ENCODE data around the gene CTNND1.
A peak's percentile ranks its signal among the peaks of the same experiment; 100 is the strongest.

The CTNND1 gene

GRCh38 chr11:57771365-57771764 lies 9.8 kb downstream of the CTNND1 start:
- ATAC-seq (replicated peaks) (no peak), DNase-seq (no peak)
- no peak overlapping the region for H3K27ac Mint-ChIP-seq
- no peak overlapping the region for H3K4me3 Mint-ChIP-seq
- no peaks in the 10 kb centered on the region for H3K36me3 Mint-ChIP-seq (ENCODE audit: insufficient read depth)
- H3K4me1 Mint-ChIP-seq (ENCODE audit: low read depth in 2 of 2), result peaks cover 0 to 7% of the 10 kb centered on the region in 2 donors
- no peaks in the 10 kb centered on the region for H3K27me3 Mint-ChIP-seq
- H3K9me3 Mint-ChIP-seq, result no peaks in the 10 kb centered on the region

- peaks cover 6 to 7% of the 10 kb centered on the region in 2 donors for H3K4me1 Mint-ChIP-seq (ENCODE audit: low read depth in 2 of 2)
- no peaks in the 10 kb centered on the region for H3K27me3 Mint-ChIP-seq
- H3K4me3 Mint-ChIP-seq, result no peak overlapping the region
- H3K27ac Mint-ChIP-seq, result no peak overlapping the region
- ATAC-seq (replicated peaks) (no peak), DNase-seq (no peak)
- H3K36me3 Mint-ChIP-seq (ENCODE audit: insufficient read depth), result no peaks in the 10 kb centered on the region
- no peaks in the 10 kb centered on the region for H3K9me3 Mint-ChIP-seq
These were observed 11.0 kb downstream of the CTNND1 start for GRCh38 chr11:57772562-57772961.

- no peak for DNase-seq
- no peak for ATAC-seq (replicated peaks)
- H3K36me3 Mint-ChIP-seq (ENCODE audit: insufficient read depth), result no peaks in the 10 kb centered on the region
- H3K27ac Mint-ChIP-seq, result no peak overlapping the region
- no peaks in the 10 kb centered on the region for H3K9me3 Mint-ChIP-seq
- H3K4me1 Mint-ChIP-seq (ENCODE audit: low read depth in 2 of 2), result peaks cover 6 to 7% of the 10 kb centered on the region in 2 donors
- H3K4me3 Mint-ChIP-seq, result no peak overlapping the region
- H3K27me3 Mint-ChIP-seq, result no peaks in the 10 kb centered on the region
These were observed 11.5 kb downstream of the CTNND1 start for GRCh38 chr11:57773026-57773598.

- no peaks in the 10 kb centered on the region for H3K27me3 Mint-ChIP-seq
- no peaks in the 10 kb centered on the region for H3K9me3 Mint-ChIP-seq
- no peaks in the 10 kb centered on the region for H3K36me3 Mint-ChIP-seq (ENCODE audit: insufficient read depth)
- no peak for ATAC-seq (replicated peaks)
- peaks cover 6 to 7% of the 10 kb centered on the region in 2 donors for H3K4me1 Mint-ChIP-seq (ENCODE audit: low read depth in 2 of 2)
- no peak for DNase-seq
- H3K4me3 Mint-ChIP-seq, result no peak overlapping the region
- H3K27ac Mint-ChIP-seq, result no peak overlapping the region
These were observed 13.9 kb downstream of the CTNND1 start for GRCh38 chr11:57775491-57775890.

GRCh38 chr11:57776031-57776521 lies 14.5 kb downstream of the CTNND1 start:
- no peak overlapping the region for H3K4me3 Mint-ChIP-seq
- no peak overlapping the region for H3K27ac Mint-ChIP-seq
- H3K4me1 Mint-ChIP-seq (ENCODE audit: low read depth in 2 of 2), result peaks cover 6 to 7% of the 10 kb centered on the region in 2 donors
- H3K27me3 Mint-ChIP-seq, result no peaks in the 10 kb centered on the region
- no peaks in the 10 kb centered on the region for H3K9me3 Mint-ChIP-seq
- no peak for DNase-seq
- no peak for ATAC-seq (replicated peaks)
- no peaks in the 10 kb centered on the region for H3K36me3 Mint-ChIP-seq (ENCODE audit: insufficient read depth)

GRCh38 chr11:57776577-57777210 lies 15.1 kb downstream of the CTNND1 start:
- Mint-ChIP-seq H3K4me1 (ENCODE audit: low read depth in 2 of 2) (peaks cover 6 to 7% of the 10 kb centered on the region in 2 donors), H3K27ac (peak overlapping the region in 1 of 2 donors; percentile 44), H3K36me3 (ENCODE audit: insufficient read depth) (no peaks in the 10 kb centered on the region), H3K9me3 (no peaks in the 10 kb centered on the region), H3K4me3 (no peak overlapping the region), H3K27me3 (no peaks in the 10 kb centered on the region)
- no peak for ATAC-seq (replicated peaks)
- no peak for DNase-seq

- H3K4me3 Mint-ChIP-seq, result no peak overlapping the region
- ATAC-seq (replicated peaks), result no peak
- H3K27ac Mint-ChIP-seq, result no peak overlapping the region
These were observed 16.3 kb downstream of the CTNND1 start for GRCh38 chr11:57777969-57778317.

GRCh38 chr11:57778318-57779037 lies 16.9 kb downstream of the CTNND1 start:
- DNase-seq, result no peak

More at GRCh38 chr11:57777969-57778317, 16.3 kb downstream of the CTNND1 start:
- Mint-ChIP-seq H3K9me3 (no peaks in the 10 kb centered on the region), H3K36me3 (ENCODE audit: insufficient read depth) (no peaks in the 10 kb centered on the region), H3K4me1 (ENCODE audit: low read depth in 2 of 2) (peaks cover 6 to 7% of the 10 kb centered on the region in 2 donors), H3K27me3 (no peaks in the 10 kb centered on the region)
- no peak for DNase-seq

GRCh38 chr11:57779276-57779675 lies 17.7 kb downstream of the CTNND1 start:
- Mint-ChIP-seq H3K9me3 (no peaks in the 10 kb centered on the region), H3K36me3 (ENCODE audit: insufficient read depth) (no peaks in the 10 kb centered on the region)
- no peak for ATAC-seq (replicated peaks)

More at GRCh38 chr11:57778318-57779037, 16.9 kb downstream of the CTNND1 start:
- no peaks in the 10 kb centered on the region for H3K27me3 Mint-ChIP-seq
- H3K4me3 Mint-ChIP-seq, result no peak overlapping the region
- peaks cover 6 to 7% of the 10 kb centered on the region in 2 donors for H3K4me1 Mint-ChIP-seq (ENCODE audit: low read depth in 2 of 2)
- no peaks in the 10 kb centered on the region for H3K9me3 Mint-ChIP-seq
- no peak overlapping the region for H3K27ac Mint-ChIP-seq
- no peaks in the 10 kb centered on the region for H3K36me3 Mint-ChIP-seq (ENCODE audit: insufficient read depth)
- ATAC-seq (replicated peaks), result no peak

GRCh38 chr11:57781529-57781943 lies 19.9 kb downstream of the CTNND1 start:
- ATAC-seq (replicated peaks) (no peak), DNase-seq (no peak)
- H3K27ac Mint-ChIP-seq, result peak overlapping the region in 1 of 2 donors; percentile 24
- no peaks in the 10 kb centered on the region for H3K27me3 Mint-ChIP-seq
- H3K4me1 Mint-ChIP-seq (ENCODE audit: low read depth in 2 of 2), result peaks cover 0 to 4% of the 10 kb centered on the region in 2 donors
- no peaks in the 10 kb centered on the region for H3K9me3 Mint-ChIP-seq
- H3K4me3 Mint-ChIP-seq, result no peak overlapping the region
- no peaks in the 10 kb centered on the region for H3K36me3 Mint-ChIP-seq (ENCODE audit: insufficient read depth)

More at GRCh38 chr11:57779276-57779675, 17.7 kb downstream of the CTNND1 start:
- no peak for DNase-seq
- Mint-ChIP-seq H3K27me3 (no peaks in the 10 kb centered on the region), H3K4me1 (ENCODE audit: low read depth in 2 of 2) (peaks cover 6 to 7% of the 10 kb centered on the region in 2 donors), H3K27ac (no peak overlapping the region), H3K4me3 (no peak overlapping the region)

GRCh38 chr11:57785072-57785471 lies 23.5 kb downstream of the CTNND1 start:
- Mint-ChIP-seq H3K36me3 (ENCODE audit: insufficient read depth) (no peaks in the 10 kb centered on the region), H3K4me3 (no peak overlapping the region), H3K27ac (no peak overlapping the region), H3K27me3 (no peaks in the 10 kb centered on the region), H3K9me3 (no peaks in the 10 kb centered on the region), H3K4me1 (ENCODE audit: low read depth in 2 of 2) (no peaks in the 10 kb centered on the region)
- DNase-seq (no peak), ATAC-seq (replicated peaks) (no peak)

GRCh38 chr11:57786436-57786835 lies 24.8 kb downstream of the CTNND1 start:
- Mint-ChIP-seq H3K36me3 (ENCODE audit: insufficient read depth) (no peaks in the 10 kb centered on the region), H3K4me1 (ENCODE audit: low read depth in 2 of 2) (peaks cover 2 to 6% of the 10 kb centered on the region in 2 donors), H3K27me3 (no peaks in the 10 kb centered on the region), H3K9me3 (no peaks in the 10 kb centered on the region), H3K4me3 (no peak overlapping the region), H3K27ac (no peak overlapping the region)
- ATAC-seq (replicated peaks), result no peak
- no peak for DNase-seq

- Mint-ChIP-seq H3K4me3 (no peak overlapping the region), H3K9me3 (no peaks in the 10 kb centered on the region), H3K36me3 (ENCODE audit: insufficient read depth) (peaks cover 3% of the 10 kb centered on the region), H3K4me1 (ENCODE audit: low read depth in 2 of 2) (peaks cover 9 to 11% of the 10 kb centered on the region in 2 donors), H3K27ac (no peak overlapping the region), H3K27me3 (no peaks in the 10 kb centered on the region)
- ATAC-seq (replicated peaks) (no peak), DNase-seq (no peak)
These were observed 25.5 kb downstream of the CTNND1 start for GRCh38 chr11:57787006-57787604.

All from effector memory CD8-positive, alpha-beta T cell (primary cell).